ENCODE data around the gene CNTN1.
"Not testable (repeated sequence)": the region's sequence is repeated elsewhere in the genome, so short reads cannot be mapped to it uniquely, and the experiment has no call there.

CNTN1 gene

DNA sequence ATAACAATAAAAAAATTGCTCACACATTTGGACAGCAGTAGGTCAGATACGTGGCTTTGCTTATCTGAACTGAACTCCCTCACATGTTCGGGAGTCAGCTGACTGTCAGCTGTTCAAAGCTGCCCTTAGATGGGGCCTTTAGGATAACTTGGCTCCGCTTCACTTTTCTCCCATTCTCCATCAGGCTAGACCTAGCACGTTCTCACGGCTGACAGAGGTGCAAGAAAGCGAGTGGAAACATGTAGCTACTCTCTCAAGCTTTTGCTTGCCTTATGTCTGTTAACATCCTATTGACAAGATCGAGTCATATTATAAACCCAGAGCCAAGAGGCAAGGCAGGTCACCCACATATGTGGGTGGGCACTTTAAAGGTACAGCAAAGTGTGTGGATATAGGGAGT, 383.9 kb downstream of the CNTN1 start:
- POLR2A ChIA-PET = no interaction called here
- WGBS (ENCODE audit: insufficient coverage) = 100% methylated on average over 4 of the region's 7 CpGs
- DNase-seq = no peak
- Histone ChIP-seq H3K4me3 (ENCODE audit: control insufficient read depth in 1 of 7, extremely low read depth in 1 of 7, insufficient read depth in 4 of 7, low read depth in 2 of 7, low read length in 6 of 7) (no peak overlapping the region), H3K27ac (ENCODE audit: insufficient read depth in 1 of 2, low read depth in 1 of 2, low read length in 2 of 2, poor library complexity in 1 of 2, severe bottlenecking in 2 of 2) (no peak overlapping the region), H3K27me3 (replicated peaks in 2 of 5; ENCODE audit: control insufficient read depth in 4 of 5, insufficient read depth in 5 of 5, low read length in 4 of 5) (no peaks in the 10 kb centered on the region), H3K9me3 (ENCODE audit: control extremely low read depth in 1 of 5, control insufficient read depth in 4 of 5, insufficient read depth in 2 of 5, low read depth in 1 of 5, low read length in 4 of 5) (peaks cover 0 to 7% (median 3%) of the 10 kb centered on the region in 5 experiments), H3K4me1 (ENCODE audit: control extremely low read depth in 1 of 4, control insufficient read depth in 4 of 4, insufficient read depth in 4 of 4, low read length in 3 of 4) (no peaks in the 10 kb centered on the region), H3K36me3 (ENCODE audit: control insufficient read depth in 4 of 4, insufficient read depth in 4 of 4, low read length in 3 of 4) (no peaks in the 10 kb centered on the region)
- CTCF ChIA-PET = no interaction called here

DNA sequence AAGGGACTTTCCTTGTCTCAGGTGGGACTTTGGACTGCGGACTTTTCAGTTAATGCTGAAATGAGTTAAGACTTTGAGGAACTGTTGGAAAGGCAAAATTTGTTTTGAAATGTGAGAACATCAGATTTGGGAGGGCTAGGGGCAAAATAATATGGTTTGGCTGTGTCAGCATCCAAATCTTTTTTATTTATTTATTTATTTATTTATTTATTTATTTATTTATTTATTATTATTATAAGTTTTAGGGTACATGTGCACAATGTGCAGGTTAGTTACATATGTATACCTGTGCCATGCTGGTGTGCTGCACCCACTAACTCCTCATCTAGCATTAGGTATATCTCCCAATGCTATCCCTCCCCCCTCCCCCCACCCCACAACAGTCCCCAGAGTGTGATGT, 389.0 kb downstream of the CNTN1 start:
- H3K36me3 ChIP-seq (ENCODE audit: control insufficient read depth in 4 of 4, insufficient read depth in 4 of 4, low read length in 3 of 4); H3K27ac ChIP-seq (ENCODE audit: insufficient read depth in 1 of 2, low read depth in 1 of 2, low read length in 2 of 2, poor library complexity in 1 of 2, severe bottlenecking in 2 of 2); H3K4me1 ChIP-seq (ENCODE audit: control extremely low read depth in 1 of 4, control insufficient read depth in 4 of 4, insufficient read depth in 4 of 4, low read length in 3 of 4); H3K4me3 ChIP-seq (ENCODE audit: control insufficient read depth in 1 of 7, extremely low read depth in 1 of 7, insufficient read depth in 4 of 7, low read depth in 2 of 7, low read length in 6 of 7); POLR2A ChIA-PET; H3K9me3 ChIP-seq (ENCODE audit: control extremely low read depth in 1 of 5, control insufficient read depth in 4 of 5, insufficient read depth in 2 of 5, low read depth in 1 of 5, low read length in 4 of 5); CTCF ChIA-PET; DNase-seq; H3K27me3 ChIP-seq (replicated peaks in 2 of 5; ENCODE audit: control insufficient read depth in 4 of 5, insufficient read depth in 5 of 5, low read length in 4 of 5): not testable (repeated sequence)
- WGBS (ENCODE audit: insufficient coverage) = 0% methylated on average over 1 of the region's 1 CpG

DNA sequence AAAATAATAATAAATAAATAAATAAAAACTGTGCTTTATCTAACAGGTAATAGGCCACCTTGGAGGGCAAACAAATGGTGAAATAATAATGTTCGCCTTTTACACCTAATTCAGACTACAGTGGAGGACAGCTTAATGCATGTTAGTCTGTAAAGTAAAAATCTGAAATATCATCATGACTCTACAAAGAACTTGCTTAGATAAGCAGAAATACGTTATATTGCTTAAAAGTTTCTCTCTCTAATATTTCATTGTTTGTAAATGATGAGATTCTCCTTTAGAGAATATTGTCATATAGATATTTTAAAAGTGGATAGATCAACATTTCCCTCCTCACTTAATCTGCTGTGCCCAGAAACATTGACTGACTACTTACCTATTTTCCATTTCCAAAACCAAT, 397.2 kb downstream of the CNTN1 start:
- no CpG with 5 or more reads among the region's 2 CpGs for WGBS (ENCODE audit: insufficient coverage)
- POLR2A ChIA-PET = no interaction called here
- Histone ChIP-seq H3K27ac (ENCODE audit: insufficient read depth in 1 of 2, low read depth in 1 of 2, low read length in 2 of 2, poor library complexity in 1 of 2, severe bottlenecking in 2 of 2) (no peak overlapping the region), H3K27me3 (replicated peaks in 2 of 5; ENCODE audit: control insufficient read depth in 4 of 5, insufficient read depth in 5 of 5, low read length in 4 of 5) (no peaks in the 10 kb centered on the region), H3K9me3 (ENCODE audit: control extremely low read depth in 1 of 5, control insufficient read depth in 4 of 5, insufficient read depth in 2 of 5, low read depth in 1 of 5, low read length in 4 of 5) (peaks cover 0 to 3% (median 0%) of the 10 kb centered on the region in 5 experiments), H3K36me3 (ENCODE audit: control insufficient read depth in 4 of 4, insufficient read depth in 4 of 4, low read length in 3 of 4) (no peaks in the 10 kb centered on the region), H3K4me1 (ENCODE audit: control extremely low read depth in 1 of 4, control insufficient read depth in 4 of 4, insufficient read depth in 4 of 4, low read length in 3 of 4) (no peaks in the 10 kb centered on the region), H3K4me3 (ENCODE audit: control insufficient read depth in 1 of 7, extremely low read depth in 1 of 7, insufficient read depth in 4 of 7, low read depth in 2 of 7, low read length in 6 of 7) (no peak overlapping the region)
- DNase-seq = no peak
- CTCF ChIA-PET = no interaction called here

DNA sequence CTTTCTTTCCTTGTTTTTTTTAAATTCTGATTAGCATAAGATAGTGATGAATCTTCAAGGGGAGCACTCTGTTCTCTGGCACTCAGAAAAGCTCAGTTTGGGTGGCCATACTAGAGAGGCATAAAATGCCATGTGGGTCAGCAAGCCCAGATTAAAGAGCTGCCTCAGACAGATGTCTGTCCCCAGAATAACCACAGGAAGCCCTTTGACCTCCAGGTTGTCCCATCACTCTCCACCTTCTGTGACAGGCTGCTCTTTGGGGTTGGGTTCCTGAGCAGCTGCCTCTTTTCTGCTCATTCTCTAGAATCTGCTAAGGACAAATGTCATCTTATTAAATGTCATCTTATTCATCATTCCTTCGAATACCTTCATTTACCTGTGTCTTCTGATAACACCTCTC, 399.9 kb downstream of the CNTN1 start:
- no peaks in the 10 kb centered on the region for H3K27me3 ChIP-seq (replicated peaks in 2 of 5; ENCODE audit: control insufficient read depth in 4 of 5, insufficient read depth in 5 of 5, low read length in 4 of 5)
- POLR2A ChIA-PET = no interaction called here
- H3K4me3 ChIP-seq (ENCODE audit: control insufficient read depth in 1 of 7, extremely low read depth in 1 of 7, insufficient read depth in 4 of 7, low read depth in 2 of 7, low read length in 6 of 7) = no peak overlapping the region
- no peaks in the 10 kb centered on the region for H3K36me3 ChIP-seq (ENCODE audit: control insufficient read depth in 4 of 4, insufficient read depth in 4 of 4, low read length in 3 of 4)
- WGBS (ENCODE audit: insufficient coverage) = no CpG with 5 or more reads among the region's 1 CpG
- H3K4me1 ChIP-seq (ENCODE audit: control extremely low read depth in 1 of 4, control insufficient read depth in 4 of 4, insufficient read depth in 4 of 4, low read length in 3 of 4) = no peaks in the 10 kb centered on the region
- peaks cover 0 to 3% (median 0%) of the 10 kb centered on the region in 5 experiments for H3K9me3 ChIP-seq (ENCODE audit: control extremely low read depth in 1 of 5, control insufficient read depth in 4 of 5, insufficient read depth in 2 of 5, low read depth in 1 of 5, low read length in 4 of 5)
- CTCF ChIA-PET = no interaction called here
- no peak overlapping the region for H3K27ac ChIP-seq (ENCODE audit: insufficient read depth in 1 of 2, low read depth in 1 of 2, low read length in 2 of 2, poor library complexity in 1 of 2, severe bottlenecking in 2 of 2)
- DNase-seq = no peak

DNA sequence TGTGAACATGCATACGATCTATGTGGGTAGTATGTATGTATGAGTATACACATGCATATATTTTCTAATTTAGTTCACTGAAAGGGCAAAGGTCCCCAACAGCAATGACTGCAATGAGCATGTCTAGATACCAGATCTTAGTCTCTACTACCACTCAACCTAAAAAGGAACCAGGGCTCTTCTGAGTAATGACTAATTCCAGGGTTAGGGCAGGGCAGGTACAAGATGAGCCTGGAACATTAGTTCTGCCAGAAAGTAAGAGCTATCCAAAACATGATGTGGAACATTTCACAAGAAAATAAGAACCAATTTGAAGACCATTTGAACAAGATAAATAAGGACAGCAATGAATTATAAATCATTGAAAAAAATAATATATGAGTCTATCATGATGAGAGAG, 404.6 kb downstream of the CNTN1 start:
- no peak overlapping the region for H3K4me3 ChIP-seq (ENCODE audit: control insufficient read depth in 1 of 7, extremely low read depth in 1 of 7, insufficient read depth in 4 of 7, low read depth in 2 of 7, low read length in 6 of 7)
- H3K4me1 ChIP-seq (ENCODE audit: control extremely low read depth in 1 of 4, control insufficient read depth in 4 of 4, insufficient read depth in 4 of 4, low read length in 3 of 4) = no peaks in the 10 kb centered on the region
- ChIA-PET POLR2A (no interaction called here), CTCF (no interaction called here)
- no CpG with 5 or more reads among the region's 1 CpG for WGBS (ENCODE audit: insufficient coverage)
- H3K36me3 ChIP-seq (ENCODE audit: control insufficient read depth in 4 of 4, insufficient read depth in 4 of 4, low read length in 3 of 4) = no peaks in the 10 kb centered on the region
- no peak for DNase-seq
- H3K27ac ChIP-seq (ENCODE audit: insufficient read depth in 1 of 2, low read depth in 1 of 2, low read length in 2 of 2, poor library complexity in 1 of 2, severe bottlenecking in 2 of 2) = no peak overlapping the region
- H3K9me3 ChIP-seq (ENCODE audit: control extremely low read depth in 1 of 5, control insufficient read depth in 4 of 5, insufficient read depth in 2 of 5, low read depth in 1 of 5, low read length in 4 of 5) = peaks cover 0 to 3% (median 0%) of the 10 kb centered on the region in 5 experiments
- H3K27me3 ChIP-seq (replicated peaks in 2 of 5; ENCODE audit: control insufficient read depth in 4 of 5, insufficient read depth in 5 of 5, low read length in 4 of 5) = no peaks in the 10 kb centered on the region

DNA sequence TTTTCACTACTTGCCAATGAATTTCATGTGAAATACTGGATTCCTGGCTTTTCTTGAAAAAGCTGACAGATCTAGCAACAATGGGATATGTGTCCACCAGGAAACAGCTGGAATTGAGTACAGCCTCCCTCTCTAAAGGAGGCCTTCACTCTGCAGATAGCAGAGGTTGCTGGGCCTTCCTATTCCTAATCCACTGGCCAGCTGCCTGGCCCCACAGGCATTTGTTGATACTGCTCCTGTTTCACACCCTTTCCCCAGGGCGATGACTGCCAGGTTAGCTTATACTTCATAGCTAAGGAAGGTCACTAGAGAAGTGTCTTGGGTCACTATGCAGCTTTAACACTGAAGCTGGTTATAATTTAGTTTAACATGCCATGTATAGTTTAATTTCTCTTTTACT, 408.3 kb downstream of the CNTN1 start:
- DNase-seq = no peak
- Histone ChIP-seq H3K27me3 (replicated peaks in 2 of 5; ENCODE audit: control insufficient read depth in 4 of 5, insufficient read depth in 5 of 5, low read length in 4 of 5) (no peaks in the 10 kb centered on the region), H3K36me3 (ENCODE audit: control insufficient read depth in 4 of 4, insufficient read depth in 4 of 4, low read length in 3 of 4) (no peaks in the 10 kb centered on the region), H3K27ac (ENCODE audit: insufficient read depth in 1 of 2, low read depth in 1 of 2, low read length in 2 of 2, poor library complexity in 1 of 2, severe bottlenecking in 2 of 2) (no peak overlapping the region), H3K9me3 (ENCODE audit: control extremely low read depth in 1 of 5, control insufficient read depth in 4 of 5, insufficient read depth in 2 of 5, low read depth in 1 of 5, low read length in 4 of 5) (no peaks in the 10 kb centered on the region), H3K4me3 (ENCODE audit: control insufficient read depth in 1 of 7, extremely low read depth in 1 of 7, insufficient read depth in 4 of 7, low read depth in 2 of 7, low read length in 6 of 7) (no peak overlapping the region), H3K4me1 (ENCODE audit: control extremely low read depth in 1 of 4, control insufficient read depth in 4 of 4, insufficient read depth in 4 of 4, low read length in 3 of 4) (no peaks in the 10 kb centered on the region)
- WGBS (ENCODE audit: insufficient coverage) = no CpG with 5 or more reads among the region's 1 CpG
- ChIA-PET POLR2A (no interaction called here), CTCF (no interaction called here)

DNA sequence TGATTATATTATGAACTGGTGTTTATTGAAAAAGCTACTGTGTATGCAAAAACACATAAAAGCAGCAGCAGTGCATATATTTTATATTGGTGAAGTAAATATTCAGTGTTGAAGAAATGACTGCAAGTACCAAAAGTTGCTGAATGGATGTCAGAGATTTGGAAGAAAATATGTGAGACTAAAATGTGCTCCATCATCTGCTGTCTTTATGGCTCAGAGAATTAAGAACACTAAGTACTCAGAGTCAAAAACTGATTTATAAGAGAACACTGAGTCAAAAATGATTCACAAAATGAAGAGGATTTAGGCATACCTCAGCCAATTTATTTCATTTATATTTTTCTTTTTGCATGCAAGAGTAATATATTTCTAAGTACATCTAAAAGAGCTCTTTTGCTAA, 409.6 kb downstream of the CNTN1 start:
- ChIA-PET CTCF (no interaction called here), POLR2A (no interaction called here)
- DNase-seq = no peak
- H3K4me3 ChIP-seq (ENCODE audit: control insufficient read depth in 1 of 7, extremely low read depth in 1 of 7, insufficient read depth in 4 of 7, low read depth in 2 of 7, low read length in 6 of 7) = no peak overlapping the region
- no peaks in the 10 kb centered on the region for H3K9me3 ChIP-seq (ENCODE audit: control extremely low read depth in 1 of 5, control insufficient read depth in 4 of 5, insufficient read depth in 2 of 5, low read depth in 1 of 5, low read length in 4 of 5)
- H3K27me3 ChIP-seq (replicated peaks in 2 of 5; ENCODE audit: control insufficient read depth in 4 of 5, insufficient read depth in 5 of 5, low read length in 4 of 5) = no peaks in the 10 kb centered on the region
- no peaks in the 10 kb centered on the region for H3K4me1 ChIP-seq (ENCODE audit: control extremely low read depth in 1 of 4, control insufficient read depth in 4 of 4, insufficient read depth in 4 of 4, low read length in 3 of 4)
- H3K27ac ChIP-seq (ENCODE audit: insufficient read depth in 1 of 2, low read depth in 1 of 2, low read length in 2 of 2, poor library complexity in 1 of 2, severe bottlenecking in 2 of 2) = no peak overlapping the region
- no peaks in the 10 kb centered on the region for H3K36me3 ChIP-seq (ENCODE audit: control insufficient read depth in 4 of 4, insufficient read depth in 4 of 4, low read length in 3 of 4)

DNA sequence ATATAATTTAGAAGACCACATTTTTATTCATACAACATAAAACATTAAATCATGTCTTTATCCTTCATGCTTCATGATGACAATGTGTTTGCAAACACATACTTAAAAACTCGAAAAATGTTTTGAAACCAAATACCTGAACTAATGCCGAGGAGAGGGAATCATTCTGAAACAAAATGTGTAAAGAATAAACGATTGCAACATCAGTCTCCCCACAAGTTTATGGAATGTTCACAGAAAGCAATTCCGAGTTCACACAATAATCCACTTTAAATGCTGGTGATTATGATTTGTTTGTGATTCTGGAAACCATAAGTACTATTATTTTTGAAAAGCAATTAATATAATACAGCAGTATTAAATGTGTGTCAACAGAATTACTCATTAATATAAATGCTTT, 411.4 kb downstream of the CNTN1 start:
- H3K4me3 ChIP-seq (ENCODE audit: control insufficient read depth in 1 of 7, extremely low read depth in 1 of 7, insufficient read depth in 4 of 7, low read depth in 2 of 7, low read length in 6 of 7) = no peak overlapping the region

More for the DNA sequence above, 411.4 kb downstream of the CNTN1 start:
- ChIA-PET POLR2A (no interaction called here), CTCF (no interaction called here)
- H3K27me3 ChIP-seq (replicated peaks in 2 of 5; ENCODE audit: control insufficient read depth in 4 of 5, insufficient read depth in 5 of 5, low read length in 4 of 5) = no peaks in the 10 kb centered on the region
- DNase-seq = no peak
- H3K9me3 ChIP-seq (ENCODE audit: control extremely low read depth in 1 of 5, control insufficient read depth in 4 of 5, insufficient read depth in 2 of 5, low read depth in 1 of 5, low read length in 4 of 5) = no peaks in the 10 kb centered on the region
- 100% methylated on average over 1 of the region's 4 CpGs for WGBS (ENCODE audit: insufficient coverage)
- no peaks in the 10 kb centered on the region for H3K36me3 ChIP-seq (ENCODE audit: control insufficient read depth in 4 of 4, insufficient read depth in 4 of 4, low read length in 3 of 4)
- H3K27ac ChIP-seq (ENCODE audit: insufficient read depth in 1 of 2, low read depth in 1 of 2, low read length in 2 of 2, poor library complexity in 1 of 2, severe bottlenecking in 2 of 2) = no peak overlapping the region
- no peaks in the 10 kb centered on the region for H3K4me1 ChIP-seq (ENCODE audit: control extremely low read depth in 1 of 4, control insufficient read depth in 4 of 4, insufficient read depth in 4 of 4, low read length in 3 of 4)

Data from common myeloid progenitor, CD34-positive (primary cell).